Thyroid gland (tissue), 4 donors: ENCODE data around the gene LRRC2. TPM values are rescaled to one million over a fixed set of nuclear protein-coding genes. Genes with fewer than 3 reads are reported as not detected.
"Not testable (repeated sequence)": the region's sequence is repeated elsewhere in the genome, so short reads cannot be mapped to it uniquely, and the experiment has no call there.

Experiments
- DNase-seq, 2 donors: peaks; one replicate each; pipeline ENCODE4 v3.0.0-alpha.2; 2019
- H3K27ac ChIP-seq, 3 donors: fragments of 200-600 bp; sonication (generic); 1 replicate in 2 of 3; 2 replicates in 1 of 3; pipeline ENCODE4 v1.5.1; 2016 to 2019; ENCODE audit warnings: mild to moderate bottlenecking in 1 of 3, moderate library complexity in 1 of 3
- H3K27me3 ChIP-seq: fragments of 200-600 bp; sonication (generic); one replicate; pipeline ENCODE4 v1.5.1; 2019
- H3K36me3 ChIP-seq, 2 donors: fragments of 200-600 bp; sonication (generic); one replicate each; pipeline ENCODE4 v1.5.1; 2016 to 2019
- H3K4me1 ChIP-seq, 2 donors: fragments of 200-600 bp; sonication (generic); one replicate each; pipeline ENCODE4 v1.5.1; 2017 to 2019
- H3K4me3 ChIP-seq, 3 donors: fragments of 200-600 bp; sonication (generic); replicated peaks in 1 of 3; 1 replicate in 2 of 3; 2 replicates in 1 of 3; pipeline ENCODE4 v1.5.1; 2016; ENCODE audit warnings: mild to moderate bottlenecking in 1 of 3
- H3K9me3 ChIP-seq: fragments of 200-600 bp; sonication (generic); one replicate; pipeline ENCODE4 v1.5.1; 2017
- POLR2A ChIP-seq, 2 donors: fragments of 450-650 bp; IDR thresholded peaks; one replicate each; pipeline ENCODE4 v1.6.1; 2017; ENCODE audit warnings: antibody characterized with exemption in 2 of 2, mild to moderate bottlenecking in 2 of 2, moderate library complexity in 1 of 2
- WGBS, 2 donors: methylation state at CpG; one replicate each; pipeline ENCODE4 v1.1.5; 2017; 5-methylcytosine and 5-hydroxymethylcytosine counted together
- intact Hi-C: fragments of 100-400 bp; cut with DNase I; formaldehyde crosslinking; loops from one replicate; pipeline ENCODE4 v1.15.1; 2023
- total RNA-seq, 4 donors: library from RNA; depleted of rRNA; stranded (reverse); fragments of >200 nt; gene quantifications; one replicate each; pipeline ENCODE4 v1.2.3, GENCODE V29; 2016
- TF ChIP-seq, protein P1 (sequence below), 6 experiments: fragments of 200-600 bp in 3 of 6; fragments of 450-650 bp in 3 of 6; sonication (generic) in 3 of 6; IDR thresholded peaks; one replicate each; pipeline ENCODE4 v1.5.1; 2016 to 2019; ENCODE audit warnings: antibody characterized with exemption in 6 of 6, mild to moderate bottlenecking in 2 of 6, inconsistent platforms in 1 of 6, moderate library complexity in 1 of 6

The LRRC2 gene
- total RNA-seq, 4 donors from 2014 or later: 25.0 to 37.4 (median 31.0) TPM

DNA sequence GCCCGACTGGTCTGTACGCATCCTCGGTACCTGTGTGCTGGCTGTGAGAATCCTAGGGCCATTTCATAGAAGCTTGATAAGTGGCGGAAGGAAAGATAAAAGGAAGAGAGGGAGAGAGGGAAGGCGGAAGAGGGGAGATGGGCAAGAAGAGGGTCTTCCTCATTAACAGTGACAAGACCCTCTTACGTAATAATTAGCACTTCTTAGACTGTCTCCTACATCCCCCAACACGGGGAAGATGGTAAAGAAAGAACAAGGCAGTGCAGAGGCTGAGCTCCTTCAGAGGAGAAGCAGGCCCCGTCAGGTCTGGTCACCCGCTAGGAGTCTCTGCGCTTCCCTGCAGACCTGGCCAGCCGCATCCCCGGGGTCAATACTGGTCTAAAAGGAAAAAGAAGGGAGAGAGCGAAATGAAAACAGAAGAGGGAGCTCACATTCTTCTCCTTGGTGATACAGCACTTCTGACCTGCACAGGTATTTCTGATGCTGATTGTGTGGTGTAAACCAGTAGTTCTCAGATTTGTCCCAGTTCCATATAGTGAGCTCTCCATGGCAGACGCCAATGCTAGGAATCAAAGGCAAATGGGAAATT lies 27.3 kb upstream of the LRRC2 start:
- 86 to 88% methylated on average over 14 of the region's 14 CpGs for WGBS, 2 donors
- H3K27me3 ChIP-seq: no peaks in the 10 kb centered on the region
- H3K9me3 ChIP-seq: no peaks in the 10 kb centered on the region
- no peaks in the 10 kb centered on the region for H3K4me1 ChIP-seq
- DNase-seq: no peak
- H3K4me3 ChIP-seq: no peak overlapping the region
- no peak for TF ChIP-seq POLR2A (IDR thresholded peaks at IDR 0.05)
- TF ChIP-seq, protein P1, sequence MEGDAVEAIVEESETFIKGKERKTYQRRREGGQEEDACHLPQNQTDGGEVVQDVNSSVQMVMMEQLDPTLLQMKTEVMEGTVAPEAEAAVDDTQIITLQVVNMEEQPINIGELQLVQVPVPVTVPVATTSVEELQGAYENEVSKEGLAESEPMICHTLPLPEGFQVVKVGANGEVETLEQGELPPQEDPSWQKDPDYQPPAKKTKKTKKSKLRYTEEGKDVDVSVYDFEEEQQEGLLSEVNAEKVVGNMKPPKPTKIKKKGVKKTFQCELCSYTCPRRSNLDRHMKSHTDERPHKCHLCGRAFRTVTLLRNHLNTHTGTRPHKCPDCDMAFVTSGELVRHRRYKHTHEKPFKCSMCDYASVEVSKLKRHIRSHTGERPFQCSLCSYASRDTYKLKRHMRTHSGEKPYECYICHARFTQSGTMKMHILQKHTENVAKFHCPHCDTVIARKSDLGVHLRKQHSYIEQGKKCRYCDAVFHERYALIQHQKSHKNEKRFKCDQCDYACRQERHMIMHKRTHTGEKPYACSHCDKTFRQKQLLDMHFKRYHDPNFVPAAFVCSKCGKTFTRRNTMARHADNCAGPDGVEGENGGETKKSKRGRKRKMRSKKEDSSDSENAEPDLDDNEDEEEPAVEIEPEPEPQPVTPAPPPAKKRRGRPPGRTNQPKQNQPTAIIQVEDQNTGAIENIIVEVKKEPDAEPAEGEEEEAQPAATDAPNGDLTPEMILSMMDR (IDR thresholded peaks at IDR 0.05): peak in 2 of 6 experiments; percentile 5 to 18
- intact Hi-C loops: no loop called here
- H3K36me3 ChIP-seq: no peaks in the 10 kb centered on the region
- H3K27ac ChIP-seq: no peak overlapping the region

DNA sequence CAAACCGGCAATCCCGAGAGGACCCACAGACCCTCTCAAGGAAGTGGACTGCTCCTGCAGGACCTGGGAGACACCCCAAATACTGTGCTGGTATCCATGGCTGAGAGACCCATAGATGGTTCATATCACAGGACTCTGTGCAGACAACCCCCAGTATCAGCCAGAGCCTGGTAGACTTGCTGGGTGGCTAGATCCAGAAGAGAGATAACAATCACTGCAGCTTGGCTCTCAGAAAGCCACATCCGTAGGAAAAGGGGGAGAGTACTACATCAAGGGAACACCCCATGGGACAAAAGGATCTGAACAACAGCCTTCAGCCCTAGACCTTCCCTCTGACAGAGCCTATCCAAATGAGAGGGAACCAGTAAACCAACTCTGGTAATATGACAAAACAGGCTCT lies 21.2 kb upstream of the LRRC2 start:
- DNase-seq, H3K9me3 ChIP-seq, H3K27ac ChIP-seq, H3K4me3 ChIP-seq, intact Hi-C loops, H3K4me1 ChIP-seq, H3K27me3 ChIP-seq, H3K36me3 ChIP-seq: not testable (repeated sequence)
- WGBS, 2 donors: 75 to 79% methylated on average over 3 of the region's 3 CpGs

DNA sequence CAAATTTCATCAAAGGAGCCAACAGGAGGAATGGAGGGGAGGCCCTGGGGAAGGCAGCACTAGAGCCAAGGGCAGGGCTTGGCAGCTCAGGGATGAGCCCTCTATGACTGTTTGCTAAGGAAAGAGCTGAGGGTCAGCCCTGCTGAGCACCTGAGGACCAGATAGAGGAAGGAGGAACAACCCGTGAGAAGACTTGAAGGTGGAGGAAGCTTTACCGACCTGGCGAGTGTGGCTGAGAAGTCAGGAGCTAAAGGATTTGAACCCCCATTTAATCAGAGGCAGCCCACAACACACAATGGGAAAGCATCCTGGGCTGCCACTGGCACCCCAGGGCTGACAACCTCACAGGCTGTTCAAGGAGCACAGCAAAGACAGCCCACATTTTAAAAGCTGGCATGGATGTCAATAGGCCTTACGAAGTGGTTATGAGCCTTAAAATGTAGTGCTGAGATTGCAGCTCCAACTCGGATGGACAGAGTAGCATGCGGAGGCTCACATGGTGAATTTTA lies 20.7 kb upstream of the LRRC2 start:
- Histone ChIP-seq H3K27ac (no peak overlapping the region), H3K4me1 (no peaks in the 10 kb centered on the region), H3K27me3 (no peaks in the 10 kb centered on the region), H3K36me3 (no peaks in the 10 kb centered on the region), H3K4me3 (no peak overlapping the region), H3K9me3 (no peaks in the 10 kb centered on the region)
- TF ChIP-seq, protein P1 (IDR thresholded peaks at IDR 0.05): no peak
- no peak for TF ChIP-seq POLR2A (IDR thresholded peaks at IDR 0.05)
- intact Hi-C loops: no loop called here
- 84 to 87% methylated on average over 6 of the region's 6 CpGs for WGBS, 2 donors
- DNase-seq: no peak

DNA sequence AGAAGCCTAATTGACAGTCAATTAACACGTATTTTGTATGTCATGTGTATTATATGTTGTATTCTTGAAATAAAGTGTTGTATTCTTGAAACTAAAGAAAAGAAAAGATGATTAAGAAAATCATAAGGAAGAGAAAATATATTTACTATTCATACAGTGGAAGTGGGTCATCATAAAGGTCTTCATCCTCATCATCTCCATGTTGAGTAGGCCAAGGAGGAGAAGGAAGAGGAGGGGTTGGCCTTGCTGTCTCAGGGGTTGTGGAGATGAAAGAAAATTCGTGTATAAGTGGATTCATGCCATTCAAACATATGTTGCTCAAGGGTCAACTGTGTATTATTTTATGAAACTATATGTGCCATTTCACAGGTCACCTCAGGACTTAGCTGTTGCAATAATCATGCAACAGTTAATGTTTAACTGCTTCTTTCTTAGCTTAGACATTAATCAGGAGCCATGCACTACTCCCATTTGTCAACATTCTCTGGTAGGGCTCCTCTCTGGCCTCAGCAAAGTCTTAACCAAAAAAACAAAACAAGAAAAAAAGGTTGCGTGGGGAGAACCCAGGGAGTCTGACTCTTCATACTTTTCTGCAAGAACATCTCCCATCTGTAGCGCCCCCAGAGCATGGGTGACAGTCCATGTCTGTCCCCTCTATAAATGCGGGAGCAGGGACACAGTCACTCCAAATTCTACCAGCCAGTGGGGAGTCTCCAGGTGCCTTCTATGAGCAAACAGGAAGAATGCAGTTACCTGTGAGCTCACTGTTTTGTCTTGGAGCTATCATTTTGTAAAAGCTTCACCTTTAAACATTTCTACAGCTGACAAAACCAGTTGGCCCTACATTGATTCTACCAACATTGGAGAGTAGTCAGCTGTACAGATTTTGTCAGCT lies 19.9 kb upstream of the LRRC2 start:
- H3K4me1 ChIP-seq: no peaks in the 10 kb centered on the region
- H3K27ac ChIP-seq: no peak overlapping the region
- H3K36me3 ChIP-seq: no peaks in the 10 kb centered on the region
- intact Hi-C loops: no loop called here
- DNase-seq: no peak
- H3K4me3 ChIP-seq: no peak overlapping the region
- 86 to 88% methylated on average over 5 of the region's 5 CpGs for WGBS, 2 donors
- TF ChIP-seq, protein P1 (IDR thresholded peaks at IDR 0.05): no peak
- TF ChIP-seq POLR2A (IDR thresholded peaks at IDR 0.05): no peak
- H3K9me3 ChIP-seq: no peaks in the 10 kb centered on the region
- no peaks in the 10 kb centered on the region for H3K27me3 ChIP-seq

DNA sequence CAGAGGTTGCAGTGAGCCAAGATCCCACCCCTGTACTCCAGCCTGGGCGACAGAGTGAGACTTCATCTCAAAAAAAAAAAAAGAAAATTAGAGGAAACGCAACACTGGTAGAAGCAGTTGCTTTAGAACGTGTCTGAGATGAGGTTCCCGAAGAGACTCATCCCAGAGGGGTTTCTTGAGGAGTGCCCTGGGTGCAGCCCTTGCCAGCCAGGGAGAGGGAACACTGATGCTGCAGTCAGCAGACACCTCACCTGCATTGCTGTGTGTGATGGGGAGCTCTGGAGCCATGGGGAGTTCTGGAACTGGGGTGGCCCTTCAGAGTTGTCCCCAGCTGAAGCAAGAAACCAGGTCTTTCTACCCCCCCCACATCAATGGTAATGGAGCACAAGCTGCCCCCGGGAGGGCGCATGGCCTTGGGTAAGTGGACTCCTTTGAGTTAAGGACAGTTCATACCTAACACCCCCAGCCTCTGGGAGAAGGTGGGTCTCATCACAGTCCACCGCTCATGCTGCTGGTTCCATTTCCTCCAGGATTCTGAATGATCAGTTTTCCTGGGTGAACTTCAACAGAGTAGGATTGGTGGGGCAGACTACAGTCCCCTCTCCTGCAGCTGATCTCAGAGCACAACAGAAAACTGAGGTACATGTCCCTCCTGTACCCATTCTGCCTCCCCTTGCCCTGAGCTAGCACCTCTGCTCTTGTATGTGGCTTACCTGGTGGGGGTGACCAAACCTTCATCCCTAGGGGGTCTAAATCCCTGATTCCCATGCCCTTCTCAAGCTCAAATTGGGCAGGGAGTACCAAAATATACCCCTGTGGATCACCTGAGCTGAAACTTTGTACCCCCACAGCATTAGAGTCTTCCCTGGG lies 18.7 kb upstream of the LRRC2 start:
- intact Hi-C loops: no loop called here
- no peak for DNase-seq
- Histone ChIP-seq H3K36me3 (no peaks in the 10 kb centered on the region), H3K4me3 (no peak overlapping the region), H3K9me3 (no peaks in the 10 kb centered on the region), H3K4me1 (peaks cover 0 to 5% of the 10 kb centered on the region in 2 donors), H3K27me3 (no peaks in the 10 kb centered on the region), H3K27ac (no peak overlapping the region)
- WGBS, 2 donors: 96 to 100% methylated on average over 5 of the region's 7 CpGs
- TF ChIP-seq, protein P1 (IDR thresholded peaks at IDR 0.05): no peak
- no peak for TF ChIP-seq POLR2A (IDR thresholded peaks at IDR 0.05)
